ENCODE data around the gene TMEM236.

TMEM236 gene

DNA sequence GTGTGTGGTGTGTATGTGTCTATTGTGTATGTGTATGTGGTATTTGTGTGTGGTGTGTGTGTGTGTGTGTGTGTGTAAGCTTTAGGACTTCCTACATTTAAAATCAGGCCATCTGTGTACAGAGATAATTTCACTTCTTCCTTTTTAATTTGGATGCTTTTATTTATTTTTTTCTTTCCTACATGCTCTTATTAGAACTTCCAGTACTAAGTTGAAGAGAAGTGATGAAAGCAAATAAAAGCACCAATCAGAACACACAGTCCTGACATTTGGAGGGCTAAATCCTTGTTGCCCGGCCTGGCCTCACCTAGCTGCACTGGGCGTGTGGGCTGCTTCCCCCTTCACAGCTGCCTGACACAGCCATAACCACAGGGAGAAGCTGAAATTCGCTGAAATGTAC, 53.3 kb downstream of the TMEM236 start:
- H4K20me1 ChIP-seq (ENCODE audit: control insufficient read depth, insufficient read depth, low read depth, low read length) = no peaks in the 10 kb centered on the region
- H3K4me1 ChIP-seq (ENCODE audit: control insufficient read depth, low read length) = peaks cover 16% of the 10 kb centered on the region
- H3K36me3 ChIP-seq (ENCODE audit: control insufficient read depth, low read length) = no peaks in the 10 kb centered on the region
- H3K79me2 ChIP-seq (ENCODE audit: control insufficient read depth, low read length) = no peaks in the 10 kb centered on the region
- H3K4me3 ChIP-seq (ENCODE audit: low read length) = peak overlapping the region; percentile 26
- H3K9me2 ChIP-seq (replicated peaks; ENCODE audit: control insufficient read depth, low read length) = no peaks in the 10 kb centered on the region
- peak overlapping the region; percentile 19; the same call in 1 of the 2 replicates for H3K27ac ChIP-seq (ENCODE audit: low read depth, low read length)
- no peak for TF ChIP-seq EZH2phosphoT487 (IDR thresholded peaks at IDR 0.05; ENCODE audit: borderline replicate concordance, low read length)
- TF ChIP-seq, protein P1, sequence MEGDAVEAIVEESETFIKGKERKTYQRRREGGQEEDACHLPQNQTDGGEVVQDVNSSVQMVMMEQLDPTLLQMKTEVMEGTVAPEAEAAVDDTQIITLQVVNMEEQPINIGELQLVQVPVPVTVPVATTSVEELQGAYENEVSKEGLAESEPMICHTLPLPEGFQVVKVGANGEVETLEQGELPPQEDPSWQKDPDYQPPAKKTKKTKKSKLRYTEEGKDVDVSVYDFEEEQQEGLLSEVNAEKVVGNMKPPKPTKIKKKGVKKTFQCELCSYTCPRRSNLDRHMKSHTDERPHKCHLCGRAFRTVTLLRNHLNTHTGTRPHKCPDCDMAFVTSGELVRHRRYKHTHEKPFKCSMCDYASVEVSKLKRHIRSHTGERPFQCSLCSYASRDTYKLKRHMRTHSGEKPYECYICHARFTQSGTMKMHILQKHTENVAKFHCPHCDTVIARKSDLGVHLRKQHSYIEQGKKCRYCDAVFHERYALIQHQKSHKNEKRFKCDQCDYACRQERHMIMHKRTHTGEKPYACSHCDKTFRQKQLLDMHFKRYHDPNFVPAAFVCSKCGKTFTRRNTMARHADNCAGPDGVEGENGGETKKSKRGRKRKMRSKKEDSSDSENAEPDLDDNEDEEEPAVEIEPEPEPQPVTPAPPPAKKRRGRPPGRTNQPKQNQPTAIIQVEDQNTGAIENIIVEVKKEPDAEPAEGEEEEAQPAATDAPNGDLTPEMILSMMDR (IDR thresholded peaks at IDR 0.05; ENCODE audit: low read depth, low read length, poor library complexity, severe bottlenecking) = no peak
- H3K4me2 ChIP-seq (ENCODE audit: low read length) = peak overlapping the region; percentile 59
- H3K9me3 ChIP-seq (ENCODE audit: control insufficient read depth, insufficient read depth, low read length) = peaks cover 4% of the 10 kb centered on the region; the same call in 1 of the 2 replicates
- H3K27me3 ChIP-seq (ENCODE audit: control insufficient read depth, low read length) = no peaks in the 10 kb centered on the region
- no peaks in the 10 kb centered on the region for H3F3A ChIP-seq (ENCODE audit: control insufficient read depth, insufficient read depth)

DNA sequence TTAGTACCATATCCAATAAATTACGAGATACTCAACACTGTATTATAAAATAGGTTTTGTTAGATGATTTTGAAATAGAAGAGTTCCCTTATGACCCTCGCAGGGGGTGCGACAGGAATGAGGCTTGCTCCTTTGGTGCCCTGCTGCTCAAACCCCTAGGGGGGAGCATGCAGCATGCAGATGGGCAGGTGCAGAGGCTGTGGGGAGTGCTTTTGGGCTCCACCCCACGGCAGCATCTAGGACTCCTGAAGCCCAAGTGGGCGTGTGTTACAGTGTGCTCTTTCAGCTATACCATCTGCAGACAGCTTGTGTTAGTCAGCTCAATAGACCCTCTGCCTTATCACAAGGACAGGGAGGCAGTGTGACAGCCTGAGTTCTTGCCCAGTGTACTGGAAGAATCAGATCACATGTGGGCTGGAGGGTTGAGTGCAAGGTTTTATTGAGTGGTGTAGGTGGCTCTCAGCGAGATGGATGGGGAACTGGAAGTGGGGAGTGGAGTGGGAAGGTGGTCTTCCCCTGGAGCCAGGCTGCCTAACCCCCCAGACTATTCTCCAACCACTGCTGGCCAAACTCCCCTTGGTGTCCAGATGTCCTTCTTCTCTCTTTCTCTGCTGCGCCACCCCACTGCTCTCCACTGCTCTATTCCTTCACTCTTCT, 54.0 kb downstream of the TMEM236 start:
- no peaks in the 10 kb centered on the region for H3K9me2 ChIP-seq (replicated peaks; ENCODE audit: control insufficient read depth, low read length)
- H3F3A ChIP-seq (ENCODE audit: control insufficient read depth, insufficient read depth) = no peaks in the 10 kb centered on the region
- TF ChIP-seq EZH2phosphoT487 (IDR thresholded peaks at IDR 0.05; ENCODE audit: borderline replicate concordance, low read length) = no peak
- TF ChIP-seq, protein P1 (IDR thresholded peaks at IDR 0.05; ENCODE audit: low read depth, low read length, poor library complexity, severe bottlenecking) = peak; percentile 80
- no peaks in the 10 kb centered on the region for H3K27me3 ChIP-seq (ENCODE audit: control insufficient read depth, low read length)
- peaks cover 4% of the 10 kb centered on the region; the same call in 1 of the 2 replicates for H3K9me3 ChIP-seq (ENCODE audit: control insufficient read depth, insufficient read depth, low read length)
- H3K4me2 ChIP-seq (ENCODE audit: low read length) = peak overlapping the region; percentile 59
- H3K79me2 ChIP-seq (ENCODE audit: control insufficient read depth, low read length) = no peaks in the 10 kb centered on the region
- H3K4me3 ChIP-seq (ENCODE audit: low read length) = peak overlapping the region; percentile 26
- H3K4me1 ChIP-seq (ENCODE audit: control insufficient read depth, low read length) = peaks cover 16% of the 10 kb centered on the region
- H4K20me1 ChIP-seq (ENCODE audit: control insufficient read depth, insufficient read depth, low read depth, low read length) = no peaks in the 10 kb centered on the region
- H3K36me3 ChIP-seq (ENCODE audit: control insufficient read depth, low read length) = no peaks in the 10 kb centered on the region
- H3K27ac ChIP-seq (ENCODE audit: low read depth, low read length) = peak overlapping the region; percentile 19; the same call in 1 of the 2 replicates

DNA sequence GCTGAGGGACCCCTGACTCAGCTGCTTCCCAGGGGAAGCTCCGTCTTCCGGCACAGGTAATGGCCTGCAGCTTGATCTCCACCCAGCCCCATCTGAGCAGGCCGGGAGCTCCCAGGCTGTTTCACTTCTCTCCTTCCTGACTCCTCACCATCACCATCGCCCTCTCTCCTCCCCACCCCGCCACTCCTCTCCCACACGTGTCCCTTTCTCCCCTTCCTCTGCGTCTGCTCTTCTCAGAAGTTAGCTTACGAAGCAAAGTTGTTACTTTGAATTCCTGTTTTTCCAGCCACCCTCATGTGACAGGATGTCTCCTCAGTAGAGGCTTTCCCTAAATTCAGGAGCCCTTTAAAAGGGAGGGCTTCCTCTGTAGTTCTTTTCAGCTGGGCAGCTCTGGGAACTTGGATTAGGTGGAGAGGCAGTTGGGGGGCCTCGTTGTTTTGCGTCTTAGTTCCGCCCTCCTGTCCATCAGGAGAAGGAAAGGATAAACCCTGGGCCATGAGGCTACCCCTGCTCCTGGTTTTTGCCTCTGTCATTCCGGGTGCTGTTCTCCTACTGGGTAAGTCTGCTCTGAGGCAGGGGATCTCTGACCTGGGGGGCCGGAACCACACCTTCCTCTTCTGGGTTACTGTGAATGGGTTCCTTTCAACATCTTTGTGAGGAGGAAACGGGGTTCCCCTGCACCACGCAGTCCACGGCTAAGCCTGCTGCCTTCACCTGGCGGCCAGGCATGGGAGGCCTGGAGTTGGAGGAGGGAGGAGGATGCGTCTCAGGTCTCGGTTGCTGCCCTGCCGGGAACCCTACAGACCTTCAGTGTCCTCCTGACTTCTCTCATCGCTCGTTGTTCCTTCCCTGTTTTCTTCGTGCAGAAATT, 57.2 kb downstream of the TMEM236 start, which contains the start of gene MRC1:
TSS of gene MRC1 (plus strand) at position 378 of the 871 bp plus-strand sequence. CDS start at position 496, 118 bp downstream.
- no peak within 1 kb of the TSS for H3K4me3 ChIP-seq (ENCODE audit: low read length)
- H3K9me2 ChIP-seq (replicated peaks; ENCODE audit: control insufficient read depth, low read length) = no peaks in the 10 kb centered on the region
- no peaks in the 10 kb centered on the region for H3K36me3 ChIP-seq (ENCODE audit: control insufficient read depth, low read length)
- no peaks in the 10 kb centered on the region for H4K20me1 ChIP-seq (ENCODE audit: control insufficient read depth, insufficient read depth, low read depth, low read length)
- H3K4me2 ChIP-seq (ENCODE audit: low read length) = no peak within 1 kb of the TSS
- H3K4me1 ChIP-seq (ENCODE audit: control insufficient read depth, low read length) = peaks cover 16% of the 10 kb centered on the region
- no peak within 1 kb of the TSS for H3K27ac ChIP-seq (ENCODE audit: low read depth, low read length)
- H3K79me2 ChIP-seq (ENCODE audit: control insufficient read depth, low read length) = no peaks in the 10 kb centered on the region
- no peaks in the 10 kb centered on the region for H3F3A ChIP-seq (ENCODE audit: control insufficient read depth, insufficient read depth)
- no peaks in the 10 kb centered on the region for H3K27me3 ChIP-seq (ENCODE audit: control insufficient read depth, low read length)
- no peak for TF ChIP-seq EZH2phosphoT487 (IDR thresholded peaks at IDR 0.05; ENCODE audit: borderline replicate concordance, low read length)
- TF ChIP-seq, protein P1 (IDR thresholded peaks at IDR 0.05; ENCODE audit: low read depth, low read length, poor library complexity, severe bottlenecking) = no peak
- H3K9me3 ChIP-seq (ENCODE audit: control insufficient read depth, insufficient read depth, low read length) = peaks cover 4% of the 10 kb centered on the region; the same call in 1 of the 2 replicates
